Left ventricle myocardium superior (tissue), 1 donor: Measurements from ENCODE around the gene CXorf65. TPM values are rescaled to one million over a fixed set of nuclear protein-coding genes. Genes with fewer than 3 reads are reported as not detected.
A peak's percentile ranks its signal among the peaks of the same experiment; 100 is the strongest.

Source experiments
- ATAC-seq: fragments of 200-7000 bp; cut with Tn5 transposase; one replicate; pipeline ENCODE4 v1.9.1; 2020; ENCODE audit warnings: mild to moderate bottlenecking, moderate library complexity
- DNase-seq: peaks from one replicate; pipeline ENCODE4 v3.0.0-alpha.2; 2020
- intact Hi-C: fragments of 100-400 bp; cut with micrococcal nuclease; formaldehyde crosslinking; loops from one replicate; pipeline ENCODE4 v1.11.0; 2022
- total RNA-seq: library from RNA; stranded (reverse); fragmentation: NEBNext Ultra II Directional; extraction: Animal tissue kit (Norgen Biotek cat#: 25700); gene quantifications from one replicate; pipeline ENCODE4 v1.2.1, GENCODE V29; 2021
- donor health status: DM: no; HTN: yes; CAD: no; lungs with severe emphysema.

Gene CXorf65
- total RNA-seq, 1 donor from 2014 or later = not detected

- no peak for ATAC-seq
- DNase-seq = no peak
- intact Hi-C loops = no loop called here
Observed at GRCh38 chrX:71081330-71082123, 25.0 kb downstream of the CXorf65 start.

- ATAC-seq (no peak), DNase-seq (no peak)
- intact Hi-C loops = no loop called here
Observed at GRCh38 chrX:71070531-71070930, 36.0 kb downstream of the CXorf65 start.

- DNase-seq = peak; percentile 93
- ATAC-seq = peak; percentile 99
- intact Hi-C loops = no loop called here
Observed at GRCh38 chrX:71068044-71068918, 38.3 kb downstream of the CXorf65 start, which contains the start of gene SNX12. SNX12 (minus strand) TSS chrX:71068334; CDS start chrX:71068306, 28 bp downstream.

GRCh38 chrX:71067712-71068043, 38.9 kb downstream of the CXorf65 start:
- intact Hi-C loops = no loop called here
- DNase-seq (no peak), ATAC-seq (peak; percentile 4)

GRCh38 chrX:71067089-71067488, 39.5 kb downstream of the CXorf65 start:
- ATAC-seq (no peak), DNase-seq (no peak)
- intact Hi-C loops = no loop called here

GRCh38 chrX:71060127-71060526, 46.4 kb downstream of the CXorf65 start:
- DNase-seq = no peak
- no peak for ATAC-seq
- intact Hi-C loops = no loop called here

- intact Hi-C loops = no loop called here
- DNase-seq = no peak
- no peak for ATAC-seq
Observed at GRCh38 chrX:71057848-71058530, 48.6 kb downstream of the CXorf65 start.

- DNase-seq (no peak), ATAC-seq (no peak)
- intact Hi-C loops = no loop called here
Observed at GRCh38 chrX:71056867-71057266, 49.7 kb downstream of the CXorf65 start.

Other genes with a start within 250 kb of the CXorf65 start
- gene TEX11, start 198.0 kb downstream of the CXorf65 start, total RNA-seq = not detected
- gene SLC7A3, start 175.6 kb downstream of the CXorf65 start, total RNA-seq = not detected
- gene SNX12, start 38.4 kb downstream of the CXorf65 start, total RNA-seq = 45.4 TPM
- 56.3 TPM for gene FOXO4, start 10.9 kb downstream of the CXorf65 start, total RNA-seq
- gene IL2RG, start 4.8 kb upstream of the CXorf65 start, total RNA-seq = 3.0 TPM
- 18.3 TPM for gene MED12, start 11.9 kb upstream of the CXorf65 start, total RNA-seq
- gene NLGN3, start 38.1 kb upstream of the CXorf65 start, total RNA-seq = 0.92 TPM
- gene GJB1, start 116.5 kb upstream of the CXorf65 start, total RNA-seq = not detected
- 16.3 TPM for gene ZMYM3, start 147.4 kb upstream of the CXorf65 start, total RNA-seq
- 105 TPM for gene NONO, start 176.9 kb upstream of the CXorf65 start, total RNA-seq
- 88.6 TPM for gene ITGB1BP2, start 195.0 kb upstream of the CXorf65 start, total RNA-seq